Right ventricle myocardium superior (tissue), 1 donor: ENCODE measurements around the gene SYNJ1. TPM values are rescaled to one million over a fixed set of nuclear protein-coding genes. Genes with fewer than 3 reads are reported as not detected.
"Not testable (repeated sequence)": the region's sequence is repeated elsewhere in the genome, so short reads cannot be mapped to it uniquely, and the experiment has no call there.

ENCODE experiments used
- ATAC-seq: fragments of 200-7000 bp; cut with Tn5 transposase; one replicate; pipeline ENCODE4 v1.9.1; 2020; ENCODE audit warnings: mild to moderate bottlenecking; ENCODE audit not compliant: poor library complexity
- DNase-seq: peaks from one replicate; pipeline ENCODE4 v3.0.0-alpha.2; 2020
- intact Hi-C: fragments of 100-400 bp; cut with DNase I; formaldehyde crosslinking; loops from one replicate; pipeline ENCODE4 v1.11.2; 2022
- total RNA-seq: library from RNA; stranded (reverse); fragmentation: NEBNext Ultra II Directional; extraction: Animal tissue kit (Norgen Biotek cat#: 25700); gene quantifications from one replicate; pipeline ENCODE4 v1.2.1, GENCODE V29; 2021
- donor health status: DM: no; HTN: yes; CAD: no; lungs with severe emphysema.

SYNJ1 gene
- total RNA-seq, 1 donor from 2014 or later, result 10.6 TPM

DNA sequence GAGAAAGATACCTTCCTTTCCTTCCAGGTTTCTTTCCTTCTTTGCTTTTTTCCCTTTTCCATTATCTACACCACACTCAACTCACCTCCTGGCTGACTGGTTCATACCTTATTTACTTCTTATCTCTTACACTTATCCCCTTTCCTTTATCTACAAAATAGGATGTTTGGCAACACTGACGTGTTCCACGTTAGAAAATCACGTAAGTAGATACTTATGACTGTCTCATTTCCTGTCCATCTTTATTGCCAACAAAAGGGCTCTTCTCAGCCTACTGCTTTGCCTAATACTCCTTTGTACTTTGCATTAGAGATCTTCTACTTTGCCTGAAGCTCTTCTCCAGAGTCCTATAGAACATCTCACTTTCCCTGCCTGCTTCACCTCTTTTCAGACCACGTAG, 25.1 kb downstream of the SYNJ1 start:
- ATAC-seq, result no peak
- no peak for DNase-seq
- intact Hi-C loops, result no loop called here

- intact Hi-C loops, result no loop called here
- no peak for ATAC-seq
- no peak for DNase-seq
Observed at GRCh38 chr21:32698971-32699693, 28.7 kb downstream of the SYNJ1 start.

GRCh38 chr21:32698286-32698685, 29.5 kb downstream of the SYNJ1 start:
- ATAC-seq, result no peak
- DNase-seq, result no peak
- intact Hi-C loops, result no loop called here

DNA sequence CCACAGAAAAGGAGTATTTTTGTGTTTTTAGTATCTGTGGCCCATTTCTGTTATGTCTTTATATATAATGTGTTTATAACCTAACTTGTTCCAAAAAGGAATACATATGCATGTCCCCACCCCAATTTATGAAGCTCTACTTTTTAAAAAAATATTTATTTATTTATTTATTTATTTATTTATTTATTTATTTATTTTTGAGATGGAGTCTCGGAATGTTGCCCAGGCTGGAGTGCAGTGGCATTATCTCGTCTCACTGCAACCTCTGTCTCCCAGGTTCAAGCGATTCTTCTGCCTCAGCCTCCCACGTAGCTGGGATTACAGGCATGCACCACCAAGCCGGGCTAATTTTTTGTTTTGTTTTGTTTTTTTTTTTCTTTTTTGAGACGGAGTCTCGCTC, 32.3 kb downstream of the SYNJ1 start:
- intact Hi-C loops, ATAC-seq, DNase-seq: not testable (repeated sequence)

DNA sequence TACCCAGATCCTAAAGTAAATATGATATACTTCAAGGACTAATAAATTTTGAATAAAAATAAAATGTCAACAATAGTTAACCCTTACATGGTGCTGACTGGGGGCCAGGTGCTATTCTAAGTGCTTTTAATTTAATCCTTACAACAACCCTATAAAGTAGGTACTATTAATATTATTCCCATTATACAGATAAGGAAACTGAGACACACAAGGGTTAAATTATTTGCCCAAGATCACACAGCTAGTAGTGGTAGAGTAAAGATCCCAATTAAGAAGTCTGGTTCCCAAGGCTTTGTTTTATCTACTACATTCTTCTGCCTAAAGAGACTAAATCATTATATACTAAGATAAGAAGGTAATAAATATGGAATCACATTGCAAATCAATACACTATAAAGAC, 34.2 kb downstream of the SYNJ1 start:
- DNase-seq (no peak), ATAC-seq (no peak)
- intact Hi-C loops, result no loop called here

GRCh38 chr21:32690085-32690484, 37.7 kb downstream of the SYNJ1 start:
- intact Hi-C loops, result no loop called here
- ATAC-seq, result no peak
- no peak for DNase-seq

- ATAC-seq, result no peak
- intact Hi-C loops, result no loop called here
- no peak for DNase-seq
Observed at GRCh38 chr21:32687643-32688345, 40.0 kb downstream of the SYNJ1 start.

DNA sequence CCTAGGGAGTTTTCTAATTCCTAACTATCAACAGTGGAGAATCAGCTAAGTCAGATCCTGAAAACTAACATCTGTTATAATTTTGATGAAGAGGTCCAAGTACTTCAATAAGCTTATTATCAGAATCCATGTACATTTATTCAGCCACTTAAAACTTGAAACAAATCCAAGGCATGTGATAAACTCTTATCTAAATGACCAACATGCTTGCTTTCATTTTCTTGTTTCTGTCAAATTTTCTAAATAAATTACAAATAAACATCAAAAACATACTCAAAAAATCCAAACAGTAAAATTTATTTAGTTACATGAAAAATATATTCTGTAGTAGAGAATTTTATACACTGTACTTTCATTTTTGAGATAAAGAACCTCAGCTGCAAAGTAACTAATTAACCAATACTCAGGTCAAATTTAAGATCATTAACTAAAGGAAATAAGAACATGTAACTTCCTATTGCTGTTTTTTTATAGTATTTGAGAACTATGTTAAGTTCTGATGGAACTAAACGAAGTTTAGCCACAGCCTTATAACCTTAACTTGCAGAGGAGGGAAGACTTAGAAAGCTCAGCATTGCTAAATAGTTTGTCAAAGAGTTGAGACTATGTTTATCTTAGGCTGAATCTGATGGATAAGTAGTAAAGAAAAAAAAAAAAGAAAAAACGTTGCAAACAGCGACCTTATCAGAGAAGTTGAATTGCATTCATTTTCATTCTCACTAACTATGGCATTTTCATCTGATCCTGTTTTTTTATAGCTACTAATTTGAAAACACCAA, 44.9 kb downstream of the SYNJ1 start:
- DNase-seq (no peak), ATAC-seq (no peak)
- intact Hi-C loops, result no loop called here

DNA sequence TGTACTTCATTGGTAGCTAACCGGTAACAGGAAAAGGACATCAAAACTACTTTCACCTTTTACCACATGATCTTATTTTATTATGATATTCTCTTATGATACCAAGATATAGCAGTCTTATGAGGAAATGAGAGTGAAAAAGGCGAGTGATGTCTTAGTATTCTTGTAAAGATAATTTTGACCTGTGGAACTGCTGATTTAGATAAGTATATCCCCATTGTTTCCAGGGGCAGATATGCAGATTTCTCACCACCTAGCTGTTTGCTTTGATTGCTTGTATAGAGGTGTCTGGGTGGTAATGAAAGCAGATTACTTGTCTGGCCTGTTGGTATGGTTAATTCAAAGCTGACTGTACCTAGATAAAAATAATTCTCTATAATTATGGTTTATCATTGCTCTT, 53.1 kb downstream of the SYNJ1 start:
- no peak for ATAC-seq
- intact Hi-C loops, result no loop called here
- DNase-seq, result no peak

GRCh38 chr21:32674038-32674437, 53.8 kb downstream of the SYNJ1 start:
- intact Hi-C loops, result no loop called here
- no peak for ATAC-seq
- DNase-seq, result no peak

DNA sequence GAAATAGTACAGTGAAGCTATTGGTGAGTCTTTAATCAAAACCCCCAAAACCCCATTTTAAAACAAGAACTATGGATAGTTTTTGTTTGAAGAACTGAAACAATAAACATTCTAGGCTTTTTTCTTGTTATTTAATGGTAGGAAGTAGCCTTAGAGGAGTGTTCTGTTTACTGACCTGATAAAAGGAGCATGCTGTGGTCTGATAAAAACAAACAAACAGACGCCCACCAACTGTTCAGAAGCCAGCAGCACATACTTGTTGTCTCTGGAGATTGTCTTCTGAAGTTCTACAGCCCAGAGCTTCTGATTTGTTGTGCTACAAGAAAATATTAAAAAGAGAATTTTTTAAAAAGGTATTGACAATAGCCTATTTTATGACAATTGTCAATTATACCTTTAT, 61.6 kb downstream of the SYNJ1 start:
- ATAC-seq (no peak), DNase-seq (no peak)
- intact Hi-C loops, result no loop called here

- intact Hi-C loops, DNase-seq, ATAC-seq: not testable (repeated sequence)
Observed at GRCh38 chr21:32664095-32664494, 63.7 kb downstream of the SYNJ1 start.

DNA sequence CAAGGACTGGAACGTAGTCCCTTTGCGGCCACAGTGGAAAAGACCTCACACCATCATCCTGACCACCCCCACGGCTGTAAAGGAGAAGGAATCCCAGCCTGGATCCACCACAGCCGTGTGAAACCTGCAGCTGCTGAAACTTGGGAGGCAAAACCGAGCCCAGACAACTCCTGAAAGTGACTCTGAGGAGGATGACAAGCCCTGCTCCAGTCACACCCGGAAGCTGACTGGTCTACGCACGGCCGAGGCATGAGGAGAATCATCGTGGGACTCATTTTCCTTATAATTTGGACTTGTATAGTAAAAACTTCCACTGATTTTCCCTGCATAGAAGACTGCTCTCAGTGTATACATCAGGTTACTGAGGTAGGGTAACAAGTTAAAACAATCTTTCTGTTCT, 65.8 kb downstream of the SYNJ1 start:
- intact Hi-C loops, ATAC-seq, DNase-seq: not testable (repeated sequence)

- ATAC-seq, intact Hi-C loops, DNase-seq: not testable (repeated sequence)
Observed at GRCh38 chr21:32661026-32661782, 66.6 kb downstream of the SYNJ1 start.

DNA sequence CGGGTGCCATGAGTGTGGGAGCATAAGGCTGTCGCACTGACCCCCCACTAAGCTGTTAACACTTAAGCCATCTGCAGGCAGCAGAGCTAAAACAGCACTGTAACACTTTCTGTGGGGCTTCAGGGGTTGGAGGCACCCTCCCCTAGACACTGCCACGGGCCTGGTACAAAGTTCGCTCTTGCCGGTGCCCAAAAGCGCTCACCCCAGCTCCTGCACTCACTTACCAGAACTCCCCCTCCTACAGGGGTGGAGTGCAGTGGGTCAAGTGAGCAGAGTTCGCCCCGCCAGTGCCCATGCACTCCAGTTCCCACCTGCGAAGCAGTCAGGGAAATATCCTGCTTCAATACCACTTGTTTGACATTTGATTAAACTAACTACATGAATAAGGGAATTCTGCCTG, 69.3 kb downstream of the SYNJ1 start:
- ATAC-seq, result no peak
- no peak for DNase-seq
- intact Hi-C loops, result no loop called here

- intact Hi-C loops, result loop anchor here (5.0 kb wide), 1 partner anchor 174 kb away; no protein-coding TSS in a partner anchor
- DNase-seq, result no peak
- no peak for ATAC-seq
Observed at GRCh38 chr21:32653326-32653901, 74.4 kb downstream of the SYNJ1 start.

- DNase-seq, result no peak
- no peak for ATAC-seq
- intact Hi-C loops, result no loop called here
Observed at GRCh38 chr21:32648165-32648564, 79.6 kb downstream of the SYNJ1 start.
